Measurements from ENCODE around the gene ARL4C.

GRCh38 chr2:234521536-234521935 is 24.7 kb upstream of the ARL4C start:
- TF ChIP-seq, protein P1, sequence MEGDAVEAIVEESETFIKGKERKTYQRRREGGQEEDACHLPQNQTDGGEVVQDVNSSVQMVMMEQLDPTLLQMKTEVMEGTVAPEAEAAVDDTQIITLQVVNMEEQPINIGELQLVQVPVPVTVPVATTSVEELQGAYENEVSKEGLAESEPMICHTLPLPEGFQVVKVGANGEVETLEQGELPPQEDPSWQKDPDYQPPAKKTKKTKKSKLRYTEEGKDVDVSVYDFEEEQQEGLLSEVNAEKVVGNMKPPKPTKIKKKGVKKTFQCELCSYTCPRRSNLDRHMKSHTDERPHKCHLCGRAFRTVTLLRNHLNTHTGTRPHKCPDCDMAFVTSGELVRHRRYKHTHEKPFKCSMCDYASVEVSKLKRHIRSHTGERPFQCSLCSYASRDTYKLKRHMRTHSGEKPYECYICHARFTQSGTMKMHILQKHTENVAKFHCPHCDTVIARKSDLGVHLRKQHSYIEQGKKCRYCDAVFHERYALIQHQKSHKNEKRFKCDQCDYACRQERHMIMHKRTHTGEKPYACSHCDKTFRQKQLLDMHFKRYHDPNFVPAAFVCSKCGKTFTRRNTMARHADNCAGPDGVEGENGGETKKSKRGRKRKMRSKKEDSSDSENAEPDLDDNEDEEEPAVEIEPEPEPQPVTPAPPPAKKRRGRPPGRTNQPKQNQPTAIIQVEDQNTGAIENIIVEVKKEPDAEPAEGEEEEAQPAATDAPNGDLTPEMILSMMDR (IDR thresholded peaks at IDR 0.05), result no peak
- no peak for TF ChIP-seq POLR2A (IDR thresholded peaks at IDR 0.05)

Data from lower leg skin (tissue), 3 donors.